Heart left ventricle (tissue), 16 donors: ENCODE data around the gene NLGN2. TPM values are rescaled to one million over a fixed set of nuclear protein-coding genes. Genes with fewer than 3 reads are reported as not detected.

Experiments used
- ATAC-seq, 4 donors: fragments of 200-7000 bp; cut with Tn5 transposase; one replicate each; pipeline ENCODE4 v1.9.1; 2020 to 2022; ENCODE audit warnings: moderate library complexity in 4 of 4, mild to moderate bottlenecking in 3 of 4, moderate number of reproducible peaks in 1 of 4
- DNase-seq, 5 donors: peaks; one replicate each; pipeline ENCODE4 v3.0.0-alpha.2; 2020
- H3K27ac ChIP-seq, 12 donors: fragments of 200-600 bp; sonication (generic) in 4 of 12; one replicate each; pipeline versions ENCODE4 v1.5.0 to v1.8.0; 2016 to 2022; ENCODE audit warnings: mild to moderate bottlenecking in 2 of 12
- H3K27me3 ChIP-seq, 9 donors: fragments of 200-600 bp; sonication (generic) in 2 of 9; one replicate each; pipeline versions ENCODE4 v1.5.1 to v1.8.0; 2016 to 2022; ENCODE audit warnings: mild to moderate bottlenecking in 3 of 9
- H3K36me3 ChIP-seq, 9 donors: fragments of 200-600 bp; sonication (generic) in 2 of 9; one replicate each; pipeline versions ENCODE4 v1.5.0 to v1.8.0; 2018 to 2022; ENCODE audit warnings: mild to moderate bottlenecking in 2 of 9
- H3K4me1 ChIP-seq, 12 donors: fragments of 200-600 bp; sonication (generic) in 4 of 12; one replicate each; pipeline versions ENCODE4 v1.5.0 to v1.8.0; 2016 to 2022; ENCODE audit warnings: mild to moderate bottlenecking in 3 of 12
- H3K4me3 ChIP-seq, 12 donors: fragments of 200-600 bp; sonication (generic) in 4 of 12; one replicate each; pipeline versions ENCODE4 v1.5.0 to v1.8.0; 2017 to 2022; ENCODE audit warnings: mild to moderate bottlenecking in 9 of 12, moderate library complexity in 4 of 12
- H3K9me3 ChIP-seq, 12 donors: fragments of 200-600 bp; sonication (generic) in 4 of 12; one replicate each; pipeline versions ENCODE4 v1.5.0 to v1.8.0; 2016 to 2022; ENCODE audit warnings: mild to moderate bottlenecking in 1 of 12
- POLR2A ChIP-seq, 2 donors: fragments of 450-650 bp; IDR thresholded peaks; one replicate each; pipeline ENCODE4 v1.6.1; 2017; ENCODE audit warnings: antibody characterized with exemption in 2 of 2, mild to moderate bottlenecking in 2 of 2, moderate library complexity in 2 of 2
- WGBS, 4 donors: extraction: QIAGEN DNeasy Blood & Tissue Kit in 2 of 4; methylation state at CpG; one replicate each; pipeline versions ENCODE4 v1.1.5 to v1.1.7; 2013 to 2018; 5-methylcytosine and 5-hydroxymethylcytosine counted together
- intact Hi-C, 10 donors: fragments of 100-400 bp; cut with DNase I; formaldehyde crosslinking; loops; one replicate each; pipeline versions ENCODE4 v1.11.1 to v1.14.2; 2022
- polyA plus RNA-seq, 2 donors: library from polyadenylated mRNA; stranded (reverse); fragments of 200-250 nt; gene quantifications; one replicate each; pipeline ENCODE4 v1.2.3, GENCODE V29; 2013
- total RNA-seq, 9 donors: library from RNA; depleted of rRNA in 2 of 9; stranded (reverse); fragments of >200 nt in 2 of 9; fragmentation: NEBNext Ultra II Directional in 3 of 9; extraction: Animal tissue kit (Norgen Biotek cat#: 25700) in 3 of 9; gene quantifications; one replicate each; pipeline versions ENCODE4 v1.1.0 to v1.2.4, GENCODE V29; 2016 to 2023
- TF ChIP-seq, protein P1 (sequence below), 12 donors: fragments of 200-600 bp; sonication (generic) in 4 of 12; IDR thresholded peaks; one replicate each; pipeline versions ENCODE4 v1.5.0 to v1.8.0; 2018 to 2022; ENCODE audit warnings: antibody characterized with exemption in 12 of 12, mild to moderate bottlenecking in 5 of 12
- donor health status: ischemic (EF 13 %, LVEDD 7.1; RV severe dilation, severe dysfunction).
- donor health status: healthy with polysubstance abuse.
- donor health status: DM: no; HTN: yes; CAD: no.
- donor health status: DM: no; HTN: no; CAD: no.
- donor health status: ischemic (EF 25% LVEDD 6.9; RV normal size, moderate dysfunction).
- donor health status: ischemic (EF 25% LVEDD 5.7; RV mildly dilated, moderate dysfunction).
- donor health status: healthy.
- donor health status: DM: yes; HTN: yes; CAD: no.
- donor health status: ischemic (EF 35%, LVEDD 5.7; RV mildly dilated, moderate dysfunction).
- donor health status: nonischemic (EF 11% LVEDD 7.7; RV severe dilation, severe dysfunction).
- donor health status: DM: yes; HTN: yes; CAD: no.
- donor health status: PGD.
- donor health status: ischemic (EF 29% LVEDD 5.4; RV normal size, mild dysfunction).
- donor health status: nonischemic (EF 23%, LVEDD 6.1; RV moderate dilation, normal function).

The NLGN2 gene
- total and polyA plus RNA-seq, 11 donors, result 3.5 to 12.9 (median 7.3) TPM

DNA sequence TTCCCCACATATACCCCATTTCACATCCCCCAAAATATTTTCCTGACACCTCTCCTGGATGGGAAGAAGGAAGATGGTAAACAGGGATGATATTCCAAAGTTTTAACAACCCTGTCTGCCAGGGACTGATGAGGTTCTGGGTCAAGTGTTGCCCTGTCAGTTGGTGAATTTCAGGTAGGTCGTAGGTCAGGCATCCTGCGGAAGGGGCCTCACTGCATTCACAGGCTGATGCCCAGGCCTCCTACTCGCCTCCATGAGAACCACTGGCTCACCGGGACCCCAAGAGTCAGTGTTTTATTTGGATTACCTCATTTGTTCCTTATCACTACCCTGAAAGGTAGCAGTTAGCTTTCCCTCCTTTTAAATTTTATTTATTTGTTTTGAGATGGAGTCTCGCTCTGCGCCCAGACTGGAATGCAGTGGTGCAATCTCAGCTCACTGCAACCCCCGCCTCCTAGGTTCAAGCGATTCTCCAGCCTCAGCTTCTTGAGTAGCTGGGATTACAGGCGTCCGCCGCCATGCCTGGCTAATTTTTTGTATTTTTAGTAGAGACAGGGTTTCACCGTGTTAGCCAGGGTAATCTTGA, 61.3 kb downstream of the NLGN2 start:
- Histone ChIP-seq H3K27ac (peak overlapping the region in 1 of 12 donors; percentile 81), H3K36me3 (peaks cover 0 to 31% (median 19%) of the 10 kb centered on the region in 9 donors), H3K27me3 (no peaks in the 10 kb centered on the region), H3K4me3 (no peak overlapping the region), H3K4me1 (peaks cover 5 to 70% (median 43%) of the 10 kb centered on the region in 12 donors), H3K9me3 (no peaks in the 10 kb centered on the region)
- DNase-seq (no peak), ATAC-seq (no peak)
- intact Hi-C loops, result no loop called here
- 80 to 91% (median 83%) methylated on average over 12 of the region's 12 CpGs for WGBS, 4 donors
- TF ChIP-seq POLR2A (IDR thresholded peaks at IDR 0.05), result no peak
- TF ChIP-seq, protein P1, sequence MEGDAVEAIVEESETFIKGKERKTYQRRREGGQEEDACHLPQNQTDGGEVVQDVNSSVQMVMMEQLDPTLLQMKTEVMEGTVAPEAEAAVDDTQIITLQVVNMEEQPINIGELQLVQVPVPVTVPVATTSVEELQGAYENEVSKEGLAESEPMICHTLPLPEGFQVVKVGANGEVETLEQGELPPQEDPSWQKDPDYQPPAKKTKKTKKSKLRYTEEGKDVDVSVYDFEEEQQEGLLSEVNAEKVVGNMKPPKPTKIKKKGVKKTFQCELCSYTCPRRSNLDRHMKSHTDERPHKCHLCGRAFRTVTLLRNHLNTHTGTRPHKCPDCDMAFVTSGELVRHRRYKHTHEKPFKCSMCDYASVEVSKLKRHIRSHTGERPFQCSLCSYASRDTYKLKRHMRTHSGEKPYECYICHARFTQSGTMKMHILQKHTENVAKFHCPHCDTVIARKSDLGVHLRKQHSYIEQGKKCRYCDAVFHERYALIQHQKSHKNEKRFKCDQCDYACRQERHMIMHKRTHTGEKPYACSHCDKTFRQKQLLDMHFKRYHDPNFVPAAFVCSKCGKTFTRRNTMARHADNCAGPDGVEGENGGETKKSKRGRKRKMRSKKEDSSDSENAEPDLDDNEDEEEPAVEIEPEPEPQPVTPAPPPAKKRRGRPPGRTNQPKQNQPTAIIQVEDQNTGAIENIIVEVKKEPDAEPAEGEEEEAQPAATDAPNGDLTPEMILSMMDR (IDR thresholded peaks at IDR 0.05), result no peak

Other genes starting within 250 kb of the NLGN2 start
Only the 30 nearest of the 39 such genes appear.
- gene DVL2, start 173.3 kb upstream of the NLGN2 start, total RNA-seq, result 10 to 100 TPM; 14.0 to 28.6 (median 17.8) TPM
- 10 to 100 TPM; 13.0 to 15.6 TPM for gene DVL2, start 173.3 kb upstream of the NLGN2 start, polyA plus RNA-seq
- gene PHF23, start 168.4 kb upstream of the NLGN2 start, total RNA-seq, result 10 to 100 TPM; 19.1 to 36.7 (median 23.0) TPM
- 10 to 100 TPM; 13.7 to 31.8 TPM for gene PHF23, start 168.4 kb upstream of the NLGN2 start, polyA plus RNA-seq
- gene GABARAP, start 165.4 kb upstream of the NLGN2 start, total RNA-seq, result 100 to 1,000 TPM; 293 to 591 (median 491) TPM
- 100 to 1,000 TPM; 580 to 674 TPM for gene GABARAP, start 165.4 kb upstream of the NLGN2 start, polyA plus RNA-seq
- 100 to 1,000 TPM in 6 of 9 donors, 10 to 100 TPM in 3; 54.0 to 126 (median 107) TPM for gene CTDNEP1, start 156.1 kb upstream of the NLGN2 start, total RNA-seq
- gene CTDNEP1, start 156.1 kb upstream of the NLGN2 start, polyA plus RNA-seq, result 100 to 1,000 TPM in 1 of 2 donors, 10 to 100 TPM in 1; 54.4 to 120 TPM
- gene ELP5, start 155.6 kb upstream of the NLGN2 start, total RNA-seq, result 10 to 100 TPM; 28.0 to 87.2 (median 52.6) TPM
- 10 to 100 TPM; 33.5 to 47.0 TPM for gene ELP5, start 155.6 kb upstream of the NLGN2 start, polyA plus RNA-seq
- gene CLDN7, start 145.4 kb upstream of the NLGN2 start, total RNA-seq, result 1 to 10 TPM in 5 of 9 donors, under 1 TPM in 2, not detected in 2; 0.36 to 2.6 (median 2.0) TPM
- 1 to 10 TPM; 1.1 to 1.3 TPM for gene CLDN7, start 145.4 kb upstream of the NLGN2 start, polyA plus RNA-seq
- gene SLC2A4, start 126.1 kb upstream of the NLGN2 start, total RNA-seq, result 100 to 1,000 TPM in 7 of 9 donors, 10 to 100 TPM in 2; 82.0 to 184 (median 172) TPM
- 100 to 1,000 TPM in 1 of 2 donors, 10 to 100 TPM in 1; 48.5 to 107 TPM for gene SLC2A4, start 126.1 kb upstream of the NLGN2 start, polyA plus RNA-seq
- gene YBX2, start 113.2 kb upstream of the NLGN2 start, total RNA-seq, result 1 to 10 TPM in 1 of 9 donors, under 1 TPM in 8; 0.32 to 1.6 (median 0.56) TPM
- gene YBX2, start 113.2 kb upstream of the NLGN2 start, polyA plus RNA-seq, result 1 to 10 TPM in 1 of 2 donors, under 1 TPM in 1; 0.43 to 2.0 TPM
- gene EIF5A, start 100.2 kb upstream of the NLGN2 start, total RNA-seq, result 100 to 1,000 TPM; 120 to 500 (median 257) TPM
- 100 to 1,000 TPM; 403 to 934 TPM for gene EIF5A, start 100.2 kb upstream of the NLGN2 start, polyA plus RNA-seq
- gene GPS2, start 92.5 kb upstream of the NLGN2 start, total RNA-seq, result 100 to 1,000 TPM in 1 of 9 donors, 10 to 100 TPM in 8; 51.0 to 118 (median 61.2) TPM
- gene GPS2, start 92.5 kb upstream of the NLGN2 start, polyA plus RNA-seq, result 10 to 100 TPM; 81.6 to 88.4 TPM
- 10 to 100 TPM; 13.6 to 39.2 (median 27.6) TPM for gene NEURL4, start 78.5 kb upstream of the NLGN2 start, total RNA-seq
- 10 to 100 TPM; 23.0 to 29.6 TPM for gene NEURL4, start 78.5 kb upstream of the NLGN2 start, polyA plus RNA-seq
- gene ACAP1, start 71.3 kb upstream of the NLGN2 start, total RNA-seq, result 10 to 100 TPM in 5 of 9 donors, 1 to 10 TPM in 3, under 1 TPM in 1; 0.88 to 24.2 (median 16.4) TPM
- 1 to 10 TPM; 2.6 to 6.1 TPM for gene ACAP1, start 71.3 kb upstream of the NLGN2 start, polyA plus RNA-seq
- 1 to 10 TPM; 3.4 to 9.0 (median 5.9) TPM for gene KCTD11, start 55.7 kb upstream of the NLGN2 start, total RNA-seq
- 1 to 10 TPM; 6.4 to 9.6 TPM for gene KCTD11, start 55.7 kb upstream of the NLGN2 start, polyA plus RNA-seq
- not detected for gene TMEM95, start 52.7 kb upstream of the NLGN2 start, total RNA-seq
- not detected for gene TMEM95, start 52.7 kb upstream of the NLGN2 start, polyA plus RNA-seq
- gene TNK1, start 26.8 kb upstream of the NLGN2 start, total RNA-seq, result 1 to 10 TPM; 1.4 to 6.2 (median 2.2) TPM
- 1 to 10 TPM; 1.8 to 2.1 TPM for gene TNK1, start 26.8 kb upstream of the NLGN2 start, polyA plus RNA-seq
- gene PLSCR3, start 13.3 kb upstream of the NLGN2 start, total RNA-seq, result 10 to 100 TPM; 14.3 to 29.5 (median 16.4) TPM
- 10 to 100 TPM; 21.2 to 28.3 TPM for gene PLSCR3, start 13.3 kb upstream of the NLGN2 start, polyA plus RNA-seq
- 10 to 100 TPM; 51.9 to 78.7 (median 69.5) TPM for gene TMEM256, start 3.7 kb upstream of the NLGN2 start, total RNA-seq
- gene TMEM256, start 3.7 kb upstream of the NLGN2 start, polyA plus RNA-seq, result 100 to 1,000 TPM in 1 of 2 donors, 10 to 100 TPM in 1; 74.4 to 195 TPM
- gene SPEM1, start 12.5 kb downstream of the NLGN2 start, total RNA-seq, result not detected
- not detected for gene SPEM1, start 12.5 kb downstream of the NLGN2 start, polyA plus RNA-seq
- gene SPEM2, start 17.8 kb downstream of the NLGN2 start, total RNA-seq, result not detected
- not detected for gene SPEM2, start 17.8 kb downstream of the NLGN2 start, polyA plus RNA-seq
- gene SPEM3, start 21.0 kb downstream of the NLGN2 start, total RNA-seq, result not detected
- not detected for gene SPEM3, start 21.0 kb downstream of the NLGN2 start, polyA plus RNA-seq
- gene TMEM102, start 27.6 kb downstream of the NLGN2 start, total RNA-seq, result 1 to 10 TPM; 1.7 to 6.8 (median 4.0) TPM
- gene TMEM102, start 27.6 kb downstream of the NLGN2 start, polyA plus RNA-seq, result 1 to 10 TPM; 1.8 to 4.5 TPM
- 1 to 10 TPM; 2.8 to 9.6 (median 7.8) TPM for gene FGF11, start 31.7 kb downstream of the NLGN2 start, total RNA-seq
- gene FGF11, start 31.7 kb downstream of the NLGN2 start, polyA plus RNA-seq, result 1 to 10 TPM; 1.6 to 9.6 TPM
- gene CHRNB1, start 37.2 kb downstream of the NLGN2 start, total RNA-seq, result 10 to 100 TPM in 7 of 9 donors, 1 to 10 TPM in 2; 8.2 to 14.2 (median 11.0) TPM
- gene CHRNB1, start 37.2 kb downstream of the NLGN2 start, polyA plus RNA-seq, result 10 to 100 TPM; 11.2 to 27.3 TPM
- gene ZBTB4, start 71.8 kb downstream of the NLGN2 start, total RNA-seq, result 10 to 100 TPM; 51.8 to 77.2 (median 59.5) TPM
- 10 to 100 TPM; 29.3 to 35.3 TPM for gene ZBTB4, start 71.8 kb downstream of the NLGN2 start, polyA plus RNA-seq
- not detected for gene SLC35G6, start 73.6 kb downstream of the NLGN2 start, total RNA-seq
- gene SLC35G6, start 73.6 kb downstream of the NLGN2 start, polyA plus RNA-seq, result under 1 TPM in 1 of 2 donors, not detected in 1; 0.08 TPM
- gene POLR2A, start 76.5 kb downstream of the NLGN2 start, total RNA-seq, result 10 to 100 TPM; 31.4 to 77.6 (median 50.7) TPM
- 10 to 100 TPM; 17.3 to 18.5 TPM for gene POLR2A, start 76.5 kb downstream of the NLGN2 start, polyA plus RNA-seq
- 10 to 100 TPM; 20.3 to 49.5 (median 35.1) TPM for gene TNFSF12, start 141.2 kb downstream of the NLGN2 start, total RNA-seq
- gene TNFSF12, start 141.2 kb downstream of the NLGN2 start, polyA plus RNA-seq, result 10 to 100 TPM; 19.6 to 36.8 TPM
- gene TNFSF13, start 150.9 kb downstream of the NLGN2 start, total RNA-seq, result 10 to 100 TPM in 3 of 9 donors, 1 to 10 TPM in 6; 3.7 to 43.0 (median 6.4) TPM
- gene TNFSF13, start 150.9 kb downstream of the NLGN2 start, polyA plus RNA-seq, result 1 to 10 TPM; 6.9 to 7.1 TPM
- gene SENP3, start 154.1 kb downstream of the NLGN2 start, total RNA-seq, result 10 to 100 TPM; 26.4 to 59.5 (median 28.9) TPM
- 10 to 100 TPM; 29.1 to 65.5 TPM for gene SENP3, start 154.1 kb downstream of the NLGN2 start, polyA plus RNA-seq
- 100 to 1,000 TPM in 2 of 9 donors, 10 to 100 TPM in 6, 1 to 10 TPM in 1; 9.9 to 324 (median 22.5) TPM for gene CD68, start 171.8 kb downstream of the NLGN2 start, total RNA-seq
- gene CD68, start 171.8 kb downstream of the NLGN2 start, polyA plus RNA-seq, result 10 to 100 TPM; 11.3 to 46.7 TPM